Lung (tissue), 12 donors: ENCODE results near the gene ABCC9. TPM values are rescaled to one million over a fixed set of nuclear protein-coding genes. Genes with fewer than 3 reads are reported as not detected.

Source experiments
- ATAC-seq: fragments of 200-7000 bp; cut with Tn5 transposase; one replicate; pipeline ENCODE4 v1.9.1; 2020; ENCODE audit warnings: moderate number of reproducible peaks; ENCODE audit not compliant: insufficient read depth, low FRiP score
- DNase-seq, 3 donors: peaks; one replicate each; pipeline ENCODE4 v3.0.0-alpha.2; 2013 to 2017
- H3K27ac ChIP-seq, 2 donors: one replicate each; pipeline ENCODE4 v1.5.1; 2013; ENCODE audit warnings: mild to moderate bottlenecking in 2 of 2, moderate library complexity in 2 of 2, control low read depth in 1 of 2, inconsistent platforms in 1 of 2, low read depth in 1 of 2, low read length in 1 of 2
- H3K27me3 ChIP-seq, 3 donors: one replicate each; pipeline ENCODE4 v1.5.1; 2013; ENCODE audit warnings: low read length in 2 of 3; ENCODE audit not compliant: control insufficient read depth in 3 of 3, insufficient read depth in 3 of 3
- H3K36me3 ChIP-seq, 4 donors: one replicate each; pipeline ENCODE4 v1.5.1; 2013; ENCODE audit warnings: low read length in 4 of 4, mild to moderate bottlenecking in 1 of 4, moderate library complexity in 1 of 4; ENCODE audit not compliant: control insufficient read depth in 4 of 4, insufficient read depth in 4 of 4
- H3K4me1 ChIP-seq, 5 donors: one replicate each; pipeline ENCODE4 v1.5.1; 2013; ENCODE audit warnings: low read length in 5 of 5, mild to moderate bottlenecking in 2 of 5, moderate library complexity in 1 of 5; ENCODE audit not compliant: control insufficient read depth in 5 of 5, insufficient read depth in 5 of 5
- H3K4me3 ChIP-seq: one replicate; pipeline ENCODE4 v1.5.1; 2013; ENCODE audit warnings: mild to moderate bottlenecking, control low read depth, moderate library complexity
- H3K9ac ChIP-seq, 2 donors: one replicate each; pipeline ENCODE4 v1.5.1; 2013; ENCODE audit warnings: low read length in 2 of 2, control low read depth in 1 of 2; ENCODE audit not compliant: insufficient read depth in 1 of 2
- H3K9me3 ChIP-seq, 4 donors: one replicate each; pipeline ENCODE4 v1.5.1; 2013; ENCODE audit warnings: low read length in 3 of 4, mild to moderate bottlenecking in 1 of 4, moderate library complexity in 1 of 4; ENCODE audit not compliant: control insufficient read depth in 4 of 4, insufficient read depth in 3 of 4
- WGBS, 2 donors: extraction: QIAGEN DNeasy Blood & Tissue Kit; methylation state at CpG; one replicate each; pipeline ENCODE4 v1.1.7; 2013; 5-methylcytosine and 5-hydroxymethylcytosine counted together
- polyA plus RNA-seq, 2 donors: library from polyadenylated mRNA; stranded (reverse); fragments of 200-250 nt; gene quantifications; one replicate each; pipeline ENCODE4 v1.2.1, GENCODE V29; 2013
- total RNA-seq, 2 donors: library from RNA; depleted of rRNA in 1 of 2; stranded (reverse); fragments of >200 nt in 1 of 2; gene quantifications; one replicate each; pipeline ENCODE4 v1.2.1, GENCODE V29; 2014 to 2021
- TF ChIP-seq, protein P1 (sequence below): IDR thresholded peaks from 2 replicates; pipeline ENCODE4 v1.5.1; 2012; ENCODE audit warnings: mild to moderate bottlenecking; ENCODE audit errors: control extremely low read depth, extremely low read depth
- donor health status: control.
- donor health status: control.
- donor health status: Bipolar disorder and iron deficiency.
- donor health status: healthy.
- donor health status: DM: yes; HTN: yes; CAD: no.

Gene ABCC9
- total and polyA plus RNA-seq, 4 donors = 2.5 to 33.4 (median 7.7) TPM

DNA sequence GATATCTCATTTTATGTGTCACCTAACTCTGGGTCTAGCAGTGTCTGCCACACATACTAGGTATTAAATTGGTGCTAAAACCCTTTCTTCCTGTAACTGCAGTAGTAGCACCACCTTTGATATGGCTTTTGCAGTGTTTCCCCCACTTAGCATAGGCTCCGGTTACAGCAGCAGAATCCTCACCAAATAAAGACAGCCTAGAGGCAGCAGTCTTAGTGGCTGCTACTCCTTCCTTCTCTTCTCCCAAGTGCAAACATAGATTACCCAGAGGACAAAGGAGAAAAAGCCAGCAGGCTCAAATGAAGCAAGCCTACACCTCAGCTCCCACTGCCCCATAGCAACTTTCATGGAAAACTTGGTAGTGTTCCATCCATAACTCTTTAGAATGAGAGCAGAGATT is 30.1 kb upstream of the ABCC9 start:
- Histone ChIP-seq H3K9me3 (no peaks in the 10 kb centered on the region), H3K27ac (no peak overlapping the region), H3K9ac (no peak overlapping the region), H3K4me1 (no peaks in the 10 kb centered on the region), H3K27me3 (no peaks in the 10 kb centered on the region), H3K36me3 (no peaks in the 10 kb centered on the region), H3K4me3 (no peak overlapping the region)
- DNase-seq (no peak), ATAC-seq (no peak)
- TF ChIP-seq, protein P1, sequence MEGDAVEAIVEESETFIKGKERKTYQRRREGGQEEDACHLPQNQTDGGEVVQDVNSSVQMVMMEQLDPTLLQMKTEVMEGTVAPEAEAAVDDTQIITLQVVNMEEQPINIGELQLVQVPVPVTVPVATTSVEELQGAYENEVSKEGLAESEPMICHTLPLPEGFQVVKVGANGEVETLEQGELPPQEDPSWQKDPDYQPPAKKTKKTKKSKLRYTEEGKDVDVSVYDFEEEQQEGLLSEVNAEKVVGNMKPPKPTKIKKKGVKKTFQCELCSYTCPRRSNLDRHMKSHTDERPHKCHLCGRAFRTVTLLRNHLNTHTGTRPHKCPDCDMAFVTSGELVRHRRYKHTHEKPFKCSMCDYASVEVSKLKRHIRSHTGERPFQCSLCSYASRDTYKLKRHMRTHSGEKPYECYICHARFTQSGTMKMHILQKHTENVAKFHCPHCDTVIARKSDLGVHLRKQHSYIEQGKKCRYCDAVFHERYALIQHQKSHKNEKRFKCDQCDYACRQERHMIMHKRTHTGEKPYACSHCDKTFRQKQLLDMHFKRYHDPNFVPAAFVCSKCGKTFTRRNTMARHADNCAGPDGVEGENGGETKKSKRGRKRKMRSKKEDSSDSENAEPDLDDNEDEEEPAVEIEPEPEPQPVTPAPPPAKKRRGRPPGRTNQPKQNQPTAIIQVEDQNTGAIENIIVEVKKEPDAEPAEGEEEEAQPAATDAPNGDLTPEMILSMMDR = no peak
- WGBS, 2 donors = 24 to 43% methylated on average over 1 of the region's 1 CpG

DNA sequence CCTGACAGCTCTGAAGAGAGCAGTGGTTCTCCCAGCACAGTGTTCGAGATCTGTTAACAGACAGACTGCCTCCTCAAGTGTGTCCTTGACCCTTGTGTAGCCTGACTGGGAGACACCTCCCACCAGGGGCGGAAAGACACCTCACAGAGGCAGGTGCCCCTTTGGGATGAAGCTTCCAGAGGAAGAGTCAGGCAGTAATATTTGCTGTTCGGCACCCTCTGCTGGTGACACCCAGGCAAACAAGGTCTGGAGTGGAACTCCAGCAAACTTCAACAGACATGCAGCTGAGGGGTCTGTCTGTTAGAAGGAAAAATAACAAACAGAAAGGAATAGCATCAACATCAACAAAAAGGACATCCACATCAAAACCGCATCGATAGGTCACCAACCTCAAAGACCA is 21.6 kb upstream of the ABCC9 start:
- Histone ChIP-seq H3K9ac (no peak overlapping the region), H3K9me3 (peaks cover 0 to 4% (median 0%) of the 10 kb centered on the region in 4 donors), H3K27me3 (no peaks in the 10 kb centered on the region), H3K4me3 (no peak overlapping the region), H3K36me3 (no peaks in the 10 kb centered on the region), H3K4me1 (no peaks in the 10 kb centered on the region), H3K27ac (no peak overlapping the region)
- TF ChIP-seq, protein P1 = no peak
- ATAC-seq (no peak), DNase-seq (no peak)
- WGBS, 2 donors = 92 to 93% methylated on average over 5 of the region's 5 CpGs

DNA sequence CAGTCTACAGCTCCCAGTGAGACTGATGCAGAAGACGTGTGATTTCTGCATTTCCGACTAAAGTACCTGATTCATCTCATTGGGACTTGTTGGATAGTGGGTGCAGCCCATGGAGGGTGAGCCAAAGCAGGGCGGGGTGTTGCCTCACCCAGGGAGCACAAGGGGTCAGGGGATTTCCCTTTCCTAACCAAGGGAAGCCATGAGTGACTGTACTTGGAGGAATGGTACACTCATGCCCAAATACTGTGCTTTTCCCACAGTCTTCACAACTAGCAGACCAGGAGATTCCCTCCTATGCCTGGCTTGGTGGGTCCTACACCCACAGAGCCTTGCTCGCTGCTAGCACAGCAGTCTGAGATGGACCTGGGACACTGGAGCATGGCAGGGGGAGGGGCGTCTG is 21.0 kb upstream of the ABCC9 start:
- Histone ChIP-seq H3K9me3 (peaks cover 0 to 4% (median 0%) of the 10 kb centered on the region in 4 donors), H3K27me3 (no peaks in the 10 kb centered on the region), H3K9ac (no peak overlapping the region), H3K36me3 (no peaks in the 10 kb centered on the region), H3K4me3 (no peak overlapping the region), H3K27ac (no peak overlapping the region), H3K4me1 (no peaks in the 10 kb centered on the region)
- TF ChIP-seq, protein P1 = no peak
- WGBS, 2 donors = 91 to 93% methylated on average over 5 of the region's 5 CpGs
- no peak for ATAC-seq
- no peak for DNase-seq

DNA sequence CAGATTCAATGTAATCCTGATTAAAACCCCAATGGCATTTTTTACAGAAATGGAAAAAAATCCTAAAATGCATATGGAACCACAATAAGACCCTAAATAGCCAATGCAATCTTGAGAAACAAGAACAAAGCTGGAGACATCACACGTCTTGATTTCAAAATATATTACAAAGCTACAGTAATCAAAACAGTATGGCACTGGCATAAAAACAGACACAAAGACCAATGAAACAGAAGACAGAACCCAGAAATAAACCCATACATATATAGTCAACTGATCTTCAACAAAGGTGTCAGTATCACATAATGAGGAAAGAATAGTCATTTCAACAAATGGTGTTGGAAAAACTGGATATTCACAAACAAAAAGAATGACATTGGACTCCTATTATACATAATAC is 9.4 kb upstream of the ABCC9 start:
- DNase-seq (no peak), ATAC-seq (no peak)
- Histone ChIP-seq H3K27me3 (no peaks in the 10 kb centered on the region), H3K4me3 (no peak overlapping the region), H3K4me1 (no peaks in the 10 kb centered on the region), H3K9ac (no peak overlapping the region), H3K36me3 (no peaks in the 10 kb centered on the region), H3K9me3 (peaks cover 0 to 12% (median 8%) of the 10 kb centered on the region in 4 donors), H3K27ac (no peak overlapping the region)
- TF ChIP-seq, protein P1 = no peak
- WGBS, 2 donors = 82 to 83% methylated on average over 1 of the region's 1 CpG
